ENCODE results near the gene SPAG16.

GRCh38 chr2:214185546-214185945 is 901.3 kb downstream of the SPAG16 start:
- TF ChIP-seq, protein P1, sequence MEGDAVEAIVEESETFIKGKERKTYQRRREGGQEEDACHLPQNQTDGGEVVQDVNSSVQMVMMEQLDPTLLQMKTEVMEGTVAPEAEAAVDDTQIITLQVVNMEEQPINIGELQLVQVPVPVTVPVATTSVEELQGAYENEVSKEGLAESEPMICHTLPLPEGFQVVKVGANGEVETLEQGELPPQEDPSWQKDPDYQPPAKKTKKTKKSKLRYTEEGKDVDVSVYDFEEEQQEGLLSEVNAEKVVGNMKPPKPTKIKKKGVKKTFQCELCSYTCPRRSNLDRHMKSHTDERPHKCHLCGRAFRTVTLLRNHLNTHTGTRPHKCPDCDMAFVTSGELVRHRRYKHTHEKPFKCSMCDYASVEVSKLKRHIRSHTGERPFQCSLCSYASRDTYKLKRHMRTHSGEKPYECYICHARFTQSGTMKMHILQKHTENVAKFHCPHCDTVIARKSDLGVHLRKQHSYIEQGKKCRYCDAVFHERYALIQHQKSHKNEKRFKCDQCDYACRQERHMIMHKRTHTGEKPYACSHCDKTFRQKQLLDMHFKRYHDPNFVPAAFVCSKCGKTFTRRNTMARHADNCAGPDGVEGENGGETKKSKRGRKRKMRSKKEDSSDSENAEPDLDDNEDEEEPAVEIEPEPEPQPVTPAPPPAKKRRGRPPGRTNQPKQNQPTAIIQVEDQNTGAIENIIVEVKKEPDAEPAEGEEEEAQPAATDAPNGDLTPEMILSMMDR (IDR thresholded peaks at IDR 0.05): no peak
- no peak for TF ChIP-seq POLR2A (IDR thresholded peaks at IDR 0.05)
